Liver (tissue), 9 donors: ENCODE measurements around the gene HLA-DOB. TPM values are rescaled to one million over a fixed set of nuclear protein-coding genes. Genes with fewer than 3 reads are reported as not detected.

Experiments
- DNase-seq: peaks from one replicate; pipeline ENCODE4 v3.0.0-alpha.2; 2017; ENCODE audit warnings: low spot score
- H3K27ac ChIP-seq, 2 donors: one replicate each; pipeline ENCODE4 v1.7.0; 2013; ENCODE audit warnings: inconsistent platforms in 2 of 2, low read length in 2 of 2, control low read depth in 1 of 2, low read depth in 1 of 2, mild to moderate bottlenecking in 1 of 2
- H3K27me3 ChIP-seq, 4 donors: one replicate each; pipeline versions ENCODE4 v1.6.1 to v1.7.0; 2013; ENCODE audit warnings: low read length in 3 of 4, inconsistent platforms in 1 of 4, mild to moderate bottlenecking in 1 of 4, moderate library complexity in 1 of 4; ENCODE audit not compliant: control insufficient read depth in 4 of 4, insufficient read depth in 4 of 4
- H3K36me3 ChIP-seq, 4 donors: one replicate each; pipeline versions ENCODE4 v1.6.1 to v1.7.0; 2013; ENCODE audit warnings: low read length in 3 of 4, mild to moderate bottlenecking in 3 of 4, low read depth in 1 of 4, moderate library complexity in 1 of 4; ENCODE audit not compliant: control insufficient read depth in 4 of 4, insufficient read depth in 3 of 4
- H3K4me1 ChIP-seq, 4 donors: one replicate each; pipeline versions ENCODE4 v1.6.1 to v1.7.0; 2013; ENCODE audit warnings: low read length in 3 of 4, mild to moderate bottlenecking in 3 of 4, moderate library complexity in 1 of 4; ENCODE audit not compliant: control insufficient read depth in 4 of 4, insufficient read depth in 4 of 4
- H3K4me3 ChIP-seq, 3 donors: one replicate each; pipeline versions ENCODE4 v1.6.1 to v1.7.0; 2013; ENCODE audit warnings: low read length in 3 of 3, control low read depth in 1 of 3, low read depth in 1 of 3, mild to moderate bottlenecking in 1 of 3
- H3K9ac ChIP-seq, 2 donors: one replicate each; pipeline ENCODE4 v1.7.0; 2013; ENCODE audit warnings: low read length in 2 of 2, mild to moderate bottlenecking in 2 of 2, moderate library complexity in 2 of 2, control low read depth in 1 of 2, low read depth in 1 of 2
- H3K9me3 ChIP-seq, 4 donors: one replicate each; pipeline versions ENCODE4 v1.6.1 to v1.7.0; 2013; ENCODE audit warnings: low read length in 3 of 4; ENCODE audit not compliant: control insufficient read depth in 4 of 4
- CTCF ChIP-seq: fragments of 150-350 bp; IDR thresholded peaks from 2 replicates; pipeline ENCODE4 v1.5.1; 2017; ENCODE audit warnings: improper control_type of control experiment, low read depth, low read length; ENCODE audit not compliant: missing input control
- EGR1 ChIP-seq, 2 donors: IDR thresholded peaks; 2 replicates each; pipeline ENCODE4 v1.6.1; 2016 to 2018; ENCODE audit warnings: antibody characterized with exemption in 2 of 2, low read depth in 2 of 2
- FOXA1 ChIP-seq: IDR thresholded peaks from 2 replicates; pipeline ENCODE4 v1.6.1; 2016; ENCODE audit warnings: antibody characterized with exemption
- FOXA2 ChIP-seq: IDR thresholded peaks from 2 replicates; pipeline ENCODE4 v1.6.1; 2016; ENCODE audit warnings: antibody characterized with exemption
- HNF4G ChIP-seq: IDR thresholded peaks from 2 replicates; pipeline ENCODE4 v1.6.1; 2016; ENCODE audit warnings: antibody characterized with exemption
- JUND ChIP-seq, 2 donors: IDR thresholded peaks; 2 replicates each; pipeline ENCODE4 v1.6.1; 2016; ENCODE audit warnings: antibody characterized with exemption in 2 of 2
- NR2F2 ChIP-seq: IDR thresholded peaks from 2 replicates; pipeline ENCODE4 v1.6.1; 2016; ENCODE audit warnings: antibody characterized with exemption
- RAD21 ChIP-seq, 2 donors: IDR thresholded peaks; 2 replicates each; pipeline ENCODE4 v1.6.1; 2016; ENCODE audit warnings: antibody characterized with exemption in 2 of 2, mild to moderate bottlenecking in 2 of 2
- RXRA ChIP-seq, 2 donors: IDR thresholded peaks; 2 replicates each; pipeline ENCODE4 v1.6.1; 2017 to 2018; ENCODE audit warnings: antibody characterized with exemption in 2 of 2, mild to moderate bottlenecking in 1 of 2
- SP1 ChIP-seq: IDR thresholded peaks from 2 replicates; pipeline ENCODE4 v1.6.1; 2018; ENCODE audit warnings: antibody characterized with exemption, mild to moderate bottlenecking
- TAF1 ChIP-seq: conservative IDR thresholded peaks from 2 replicates; pipeline ENCODE4 v1.6.1; 2016; ENCODE audit warnings: antibody characterized with exemption, mild to moderate bottlenecking
- YY1 ChIP-seq: IDR thresholded peaks from 2 replicates; pipeline ENCODE4 v1.6.1; 2016; ENCODE audit warnings: antibody characterized with exemption, mild to moderate bottlenecking
- WGBS: extraction: QIAGEN DNeasy Blood & Tissue Kit; methylation state at CpG from one replicate; pipeline ENCODE4 v1.1.7; 2013; 5-methylcytosine and 5-hydroxymethylcytosine counted together
- polyA plus RNA-seq, 2 donors: library from polyadenylated mRNA; stranded (reverse) in 1 of 2; unstranded in 1 of 2; fragments of 200-250 nt in 1 of 2; fragments of >200 nt in 1 of 2; fragmentation: Nextera tagmentation in 1 of 2; extraction: Ambion mirVana in 1 of 2; gene quantifications; one replicate each; pipeline versions ENCODE4 v1.2.1 to v1.2.3, GENCODE V29; 2013 to 2015
- total RNA-seq, 2 donors: library from RNA; depleted of rRNA; stranded (reverse); fragments of >200 nt; gene quantifications; one replicate each; pipeline ENCODE4 v1.2.3, GENCODE V29; 2014
- TF ChIP-seq, protein P1 (sequence below): IDR thresholded peaks from 2 replicates; pipeline ENCODE4 v1.6.1; 2016; ENCODE audit warnings: antibody characterized with exemption
- TF ChIP-seq, protein P2 (sequence below): IDR thresholded peaks from 2 replicates; pipeline ENCODE4 v1.6.1; 2016; ENCODE audit warnings: antibody characterized with exemption, mild to moderate bottlenecking
- donor health status: healthy.
- donor health status: healthy.
- donor health status: healthy.
- donor health status: healthy.
- donor health status: healthy.

Gene HLA-DOB
- total and polyA plus RNA-seq, 4 donors, result 0.16 to 0.67 (median 0.25) TPM; not detected in 1

DNA sequence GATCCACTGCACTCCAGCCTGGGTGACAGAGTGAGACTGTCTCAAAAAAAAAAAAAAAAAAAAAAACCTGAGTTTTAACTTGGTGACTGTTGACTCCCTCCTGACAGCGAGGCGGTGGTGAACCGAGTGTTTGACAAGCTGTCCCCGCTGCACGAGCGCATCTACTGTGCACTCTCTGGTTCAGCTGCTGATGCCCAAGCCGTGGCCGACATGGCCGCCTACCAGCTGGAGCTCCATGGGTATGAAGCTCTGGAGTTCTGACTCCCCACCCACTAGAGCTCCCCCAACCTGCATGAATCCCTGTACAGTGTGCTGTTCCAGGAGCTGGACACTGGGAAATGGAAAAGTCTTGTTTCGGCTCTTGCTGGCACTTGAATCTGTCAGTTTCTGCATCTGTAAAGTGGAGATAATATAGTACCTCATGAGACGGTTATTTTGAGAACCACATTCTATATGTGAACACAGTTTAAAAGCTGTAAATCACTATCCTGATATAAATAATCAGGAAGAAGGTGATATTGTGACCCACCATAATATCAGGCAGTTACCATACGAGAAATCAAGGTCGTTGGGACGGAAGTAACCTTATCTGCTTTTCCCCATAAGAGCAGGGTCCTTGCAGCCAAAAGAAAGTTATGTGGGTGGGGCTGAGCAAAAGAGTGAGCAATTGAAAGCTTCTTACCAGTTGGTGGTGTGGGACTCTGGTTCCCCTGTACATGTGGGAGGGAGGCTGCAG is 40.5 kb upstream of the HLA-DOB start:
- peaks cover 2 to 24% (median 21%) of the 10 kb centered on the region in 4 donors for H3K36me3 ChIP-seq
- no peak for DNase-seq
- H3K9me3 ChIP-seq, result no peaks in the 10 kb centered on the region
- no peaks in the 10 kb centered on the region for H3K27me3 ChIP-seq
- no peak overlapping the region for H3K27ac ChIP-seq
- peaks cover 4 to 14% (median 7%) of the 10 kb centered on the region in 4 donors for H3K4me1 ChIP-seq
- TF ChIP-seq SP1, result no peak
- no peak for TF ChIP-seq YY1
- no peak for TF ChIP-seq FOXA2
- TF ChIP-seq FOXA1, result no peak
- TF ChIP-seq HNF4G, result no peak
- TF ChIP-seq RXRA (IDR thresholded peaks at IDR 0.05), result no peak
- TF ChIP-seq EGR1 (IDR thresholded peaks at IDR 0.05; ENCODE audit: low read depth in 2 of 2), result no peak
- TF ChIP-seq, protein P1, sequence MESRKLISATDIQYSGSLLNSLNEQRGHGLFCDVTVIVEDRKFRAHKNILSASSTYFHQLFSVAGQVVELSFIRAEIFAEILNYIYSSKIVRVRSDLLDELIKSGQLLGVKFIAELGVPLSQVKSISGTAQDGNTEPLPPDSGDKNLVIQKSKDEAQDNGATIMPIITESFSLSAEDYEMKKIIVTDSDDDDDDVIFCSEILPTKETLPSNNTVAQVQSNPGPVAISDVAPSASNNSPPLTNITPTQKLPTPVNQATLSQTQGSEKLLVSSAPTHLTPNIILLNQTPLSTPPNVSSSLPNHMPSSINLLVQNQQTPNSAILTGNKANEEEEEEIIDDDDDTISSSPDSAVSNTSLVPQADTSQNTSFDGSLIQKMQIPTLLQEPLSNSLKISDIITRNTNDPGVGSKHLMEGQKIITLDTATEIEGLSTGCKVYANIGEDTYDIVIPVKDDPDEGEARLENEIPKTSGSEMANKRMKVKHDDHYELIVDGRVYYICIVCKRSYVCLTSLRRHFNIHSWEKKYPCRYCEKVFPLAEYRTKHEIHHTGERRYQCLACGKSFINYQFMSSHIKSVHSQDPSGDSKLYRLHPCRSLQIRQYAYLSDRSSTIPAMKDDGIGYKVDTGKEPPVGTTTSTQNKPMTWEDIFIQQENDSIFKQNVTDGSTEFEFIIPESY, result no peak
- TF ChIP-seq, protein P2, sequence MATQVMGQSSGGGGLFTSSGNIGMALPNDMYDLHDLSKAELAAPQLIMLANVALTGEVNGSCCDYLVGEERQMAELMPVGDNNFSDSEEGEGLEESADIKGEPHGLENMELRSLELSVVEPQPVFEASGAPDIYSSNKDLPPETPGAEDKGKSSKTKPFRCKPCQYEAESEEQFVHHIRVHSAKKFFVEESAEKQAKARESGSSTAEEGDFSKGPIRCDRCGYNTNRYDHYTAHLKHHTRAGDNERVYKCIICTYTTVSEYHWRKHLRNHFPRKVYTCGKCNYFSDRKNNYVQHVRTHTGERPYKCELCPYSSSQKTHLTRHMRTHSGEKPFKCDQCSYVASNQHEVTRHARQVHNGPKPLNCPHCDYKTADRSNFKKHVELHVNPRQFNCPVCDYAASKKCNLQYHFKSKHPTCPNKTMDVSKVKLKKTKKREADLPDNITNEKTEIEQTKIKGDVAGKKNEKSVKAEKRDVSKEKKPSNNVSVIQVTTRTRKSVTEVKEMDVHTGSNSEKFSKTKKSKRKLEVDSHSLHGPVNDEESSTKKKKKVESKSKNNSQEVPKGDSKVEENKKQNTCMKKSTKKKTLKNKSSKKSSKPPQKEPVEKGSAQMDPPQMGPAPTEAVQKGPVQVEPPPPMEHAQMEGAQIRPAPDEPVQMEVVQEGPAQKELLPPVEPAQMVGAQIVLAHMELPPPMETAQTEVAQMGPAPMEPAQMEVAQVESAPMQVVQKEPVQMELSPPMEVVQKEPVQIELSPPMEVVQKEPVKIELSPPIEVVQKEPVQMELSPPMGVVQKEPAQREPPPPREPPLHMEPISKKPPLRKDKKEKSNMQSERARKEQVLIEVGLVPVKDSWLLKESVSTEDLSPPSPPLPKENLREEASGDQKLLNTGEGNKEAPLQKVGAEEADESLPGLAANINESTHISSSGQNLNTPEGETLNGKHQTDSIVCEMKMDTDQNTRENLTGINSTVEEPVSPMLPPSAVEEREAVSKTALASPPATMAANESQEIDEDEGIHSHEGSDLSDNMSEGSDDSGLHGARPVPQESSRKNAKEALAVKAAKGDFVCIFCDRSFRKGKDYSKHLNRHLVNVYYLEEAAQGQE, result no peak
- TF ChIP-seq TAF1, result no peak
- no peak for TF ChIP-seq CTCF
- no peak for TF ChIP-seq NR2F2
- TF ChIP-seq JUND (IDR thresholded peaks at IDR 0.05), result no peak
- H3K9ac ChIP-seq, result no peak overlapping the region
- H3K4me3 ChIP-seq, result no peak overlapping the region
- WGBS, result 91% methylated on average over 14 of the region's 14 CpGs

- 80% methylated on average over 8 of the region's 8 CpGs for WGBS
- Histone ChIP-seq H3K4me3 (no peak overlapping the region), H3K4me1 (peaks cover 6 to 21% (median 14%) of the 10 kb centered on the region in 4 donors), H3K27ac (no peak overlapping the region), H3K9ac (no peak overlapping the region), H3K36me3 (peaks cover 0 to 30% (median 27%) of the 10 kb centered on the region in 4 donors), H3K9me3 (no peaks in the 10 kb centered on the region), H3K27me3 (no peaks in the 10 kb centered on the region)
- no peak for DNase-seq
- TF ChIP-seq, protein P2, result no peak
- TF ChIP-seq YY1, result no peak
- TF ChIP-seq RXRA (IDR thresholded peaks at IDR 0.05), result no peak
- no peak for TF ChIP-seq HNF4G
- no peak for TF ChIP-seq CTCF
- no peak for TF ChIP-seq NR2F2
- no peak for TF ChIP-seq RAD21 (IDR thresholded peaks at IDR 0.05)
- TF ChIP-seq EGR1 (IDR thresholded peaks at IDR 0.05; ENCODE audit: low read depth in 2 of 2), result no peak
- no peak for TF ChIP-seq TAF1
- no peak for TF ChIP-seq FOXA1
- TF ChIP-seq FOXA2, result no peak
- TF ChIP-seq SP1, result no peak
These were observed 38.8 kb upstream of the HLA-DOB start for GRCh38 chr6:32855467-32856174.
